ENCODE measurements around the gene ANKRD1.
"Not testable (repeated sequence)": the region's sequence is repeated elsewhere in the genome, so short reads cannot be mapped to it uniquely, and the experiment has no call there.

Gene ANKRD1

DNA sequence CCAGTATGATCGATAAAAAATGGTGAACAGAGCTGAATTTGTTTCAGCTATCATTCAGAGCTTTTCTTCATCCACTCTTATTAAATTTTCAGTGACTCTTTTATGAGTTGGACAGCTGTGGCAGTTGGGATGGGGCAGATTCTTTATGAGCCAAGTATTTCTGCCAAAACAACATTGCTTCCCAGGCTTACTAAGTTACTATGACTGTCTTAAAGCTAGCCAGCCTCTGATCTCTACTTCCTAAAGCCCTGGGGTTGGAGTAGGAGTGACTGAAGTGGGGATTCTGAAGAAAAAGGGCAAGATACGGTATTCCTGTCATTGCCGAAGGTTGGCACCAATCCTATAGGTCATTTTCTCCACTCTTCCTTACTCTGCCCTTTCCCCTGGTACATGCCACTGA, 36.5 kb downstream of the ANKRD1 start:
- H3K36me3 ChIP-seq (ENCODE audit: insufficient read depth, low read length), result peaks cover 69% of the 10 kb centered on the region
- H3K4me2 ChIP-seq (ENCODE audit: insufficient read depth, low read length), result no peak overlapping the region
- ATAC-seq (ENCODE audit: insufficient read depth, low read depth), result no peak
- no peaks in the 10 kb centered on the region for H3K79me2 ChIP-seq (ENCODE audit: insufficient read depth, low read length)
- H3K27ac ChIP-seq (ENCODE audit: low read length), result no peak overlapping the region
- peaks cover 8% of the 10 kb centered on the region; the same call in 1 of the 2 replicates for H3K4me1 ChIP-seq (ENCODE audit: insufficient read depth, low read length)
- no peaks in the 10 kb centered on the region for H3K27me3 ChIP-seq (ENCODE audit: insufficient read depth, low read length, poor library complexity)
- H3K9ac ChIP-seq (ENCODE audit: low read depth, low read length), result no peak overlapping the region
- no peak for DNase-seq
- no peak for TF ChIP-seq EZH2 (IDR thresholded peaks at IDR 0.05; ENCODE audit: borderline replicate concordance, low read depth, low read length, severe bottlenecking)
- TF ChIP-seq, protein P1, sequence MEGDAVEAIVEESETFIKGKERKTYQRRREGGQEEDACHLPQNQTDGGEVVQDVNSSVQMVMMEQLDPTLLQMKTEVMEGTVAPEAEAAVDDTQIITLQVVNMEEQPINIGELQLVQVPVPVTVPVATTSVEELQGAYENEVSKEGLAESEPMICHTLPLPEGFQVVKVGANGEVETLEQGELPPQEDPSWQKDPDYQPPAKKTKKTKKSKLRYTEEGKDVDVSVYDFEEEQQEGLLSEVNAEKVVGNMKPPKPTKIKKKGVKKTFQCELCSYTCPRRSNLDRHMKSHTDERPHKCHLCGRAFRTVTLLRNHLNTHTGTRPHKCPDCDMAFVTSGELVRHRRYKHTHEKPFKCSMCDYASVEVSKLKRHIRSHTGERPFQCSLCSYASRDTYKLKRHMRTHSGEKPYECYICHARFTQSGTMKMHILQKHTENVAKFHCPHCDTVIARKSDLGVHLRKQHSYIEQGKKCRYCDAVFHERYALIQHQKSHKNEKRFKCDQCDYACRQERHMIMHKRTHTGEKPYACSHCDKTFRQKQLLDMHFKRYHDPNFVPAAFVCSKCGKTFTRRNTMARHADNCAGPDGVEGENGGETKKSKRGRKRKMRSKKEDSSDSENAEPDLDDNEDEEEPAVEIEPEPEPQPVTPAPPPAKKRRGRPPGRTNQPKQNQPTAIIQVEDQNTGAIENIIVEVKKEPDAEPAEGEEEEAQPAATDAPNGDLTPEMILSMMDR (IDR thresholded peaks at IDR 0.05; ENCODE audit: borderline replicate concordance, extremely low read depth, low read length, poor library complexity, severe bottlenecking), result no peak
- no peak overlapping the region for H3K4me3 ChIP-seq (ENCODE audit: low read depth in 1 of 2, low read length in 2 of 2)
- no peaks in the 10 kb centered on the region for H4K20me1 ChIP-seq (ENCODE audit: insufficient read depth, low read length)
- no peaks in the 10 kb centered on the region for H3K9me3 ChIP-seq (ENCODE audit: insufficient read depth, low read length, severe bottlenecking)
- no peak overlapping the region for H2AFZ ChIP-seq (ENCODE audit: low read depth, low read length)

DNA sequence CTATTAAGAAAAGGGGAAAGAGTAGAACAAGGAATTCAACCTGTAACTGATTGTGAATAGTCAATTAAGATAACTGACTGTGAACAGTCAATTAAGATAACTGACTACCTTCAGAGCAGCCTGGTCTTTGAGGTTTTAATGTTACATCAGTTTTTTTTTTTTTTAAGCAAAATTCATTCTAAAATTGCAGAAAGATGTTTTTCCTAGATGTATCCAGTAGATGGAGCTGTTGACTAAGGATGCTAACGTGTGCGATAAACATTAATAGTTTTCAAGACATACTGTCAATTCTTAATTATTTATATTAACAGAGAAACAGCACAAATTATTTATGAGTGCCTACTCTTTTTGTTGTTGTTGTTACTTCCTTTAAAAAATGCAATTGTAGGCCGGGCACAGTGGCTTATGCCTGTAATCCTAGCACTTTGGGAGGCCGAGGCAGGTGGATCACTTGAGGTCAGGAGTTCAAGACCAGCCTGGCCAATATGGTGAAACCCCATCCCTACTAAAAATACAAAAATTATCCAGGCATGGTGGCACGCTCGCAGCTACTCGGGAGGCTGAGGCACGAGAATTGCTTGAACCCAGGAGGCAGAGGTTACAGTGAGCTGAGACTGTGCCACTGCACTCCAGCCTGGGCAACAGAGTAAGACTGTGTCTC, 40.7 kb downstream of the ANKRD1 start:
- H3K79me2 ChIP-seq (ENCODE audit: insufficient read depth, low read length); H3K9ac ChIP-seq (ENCODE audit: low read depth, low read length); H3K9me3 ChIP-seq (ENCODE audit: insufficient read depth, low read length, severe bottlenecking); H3K27me3 ChIP-seq (ENCODE audit: insufficient read depth, low read length, poor library complexity); DNase-seq; H3K4me1 ChIP-seq (ENCODE audit: insufficient read depth, low read length); H3K4me3 ChIP-seq (ENCODE audit: low read depth in 1 of 2, low read length in 2 of 2); H3K4me2 ChIP-seq (ENCODE audit: insufficient read depth, low read length); H2AFZ ChIP-seq (ENCODE audit: low read depth, low read length); H4K20me1 ChIP-seq (ENCODE audit: insufficient read depth, low read length): not testable (repeated sequence)
- Histone ChIP-seq H3K27ac (ENCODE audit: low read length) (peak overlapping the region; percentile 25; the same call in 1 of the 2 replicates), H3K36me3 (ENCODE audit: insufficient read depth, low read length) (peaks cover 72% of the 10 kb centered on the region)
- peak; percentile 39; the same call in 2 of the 3 replicates for ATAC-seq (ENCODE audit: insufficient read depth, low read depth)
- TF ChIP-seq, protein P1 (IDR thresholded peaks at IDR 0.05; ENCODE audit: borderline replicate concordance, extremely low read depth, low read length, poor library complexity, severe bottlenecking), result peak; percentile 82

DNA sequence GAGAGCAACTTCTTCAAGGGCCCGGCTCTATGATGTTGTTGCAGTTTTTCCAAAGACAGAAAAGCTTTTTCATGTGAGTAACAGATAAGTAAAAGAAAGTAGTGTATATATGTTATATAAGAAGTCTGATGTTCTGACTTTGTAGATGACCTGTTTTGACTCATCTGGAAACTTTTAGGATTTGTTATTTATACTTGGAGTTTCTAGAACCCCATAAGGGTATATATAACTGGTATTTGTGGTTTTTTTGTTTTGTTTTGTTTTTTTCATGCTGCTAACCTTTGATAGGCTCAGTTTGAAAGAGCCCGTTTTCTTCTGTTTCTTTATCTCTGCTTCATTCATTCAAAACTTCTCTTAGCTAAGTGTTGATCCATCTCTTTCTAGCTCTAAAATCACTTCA, 41.8 kb downstream of the ANKRD1 start:
- no peaks in the 10 kb centered on the region for H3K9me3 ChIP-seq (ENCODE audit: insufficient read depth, low read length, severe bottlenecking)
- H3K4me3 ChIP-seq (ENCODE audit: low read depth in 1 of 2, low read length in 2 of 2), result no peak overlapping the region
- peaks cover 9% of the 10 kb centered on the region for H3K79me2 ChIP-seq (ENCODE audit: insufficient read depth, low read length)
- H3K36me3 ChIP-seq (ENCODE audit: insufficient read depth, low read length), result peaks cover 64% of the 10 kb centered on the region
- H3K27ac ChIP-seq (ENCODE audit: low read length), result no peak overlapping the region
- no peaks in the 10 kb centered on the region for H4K20me1 ChIP-seq (ENCODE audit: insufficient read depth, low read length)
- H3K9ac ChIP-seq (ENCODE audit: low read depth, low read length), result no peak overlapping the region
- H3K4me2 ChIP-seq (ENCODE audit: insufficient read depth, low read length), result no peak overlapping the region
- H3K27me3 ChIP-seq (ENCODE audit: insufficient read depth, low read length, poor library complexity), result no peaks in the 10 kb centered on the region
- ATAC-seq (ENCODE audit: insufficient read depth, low read depth), result no peak
- DNase-seq, result no peak
- H2AFZ ChIP-seq (ENCODE audit: low read depth, low read length), result no peak overlapping the region
- no peak for TF ChIP-seq EZH2 (IDR thresholded peaks at IDR 0.05; ENCODE audit: borderline replicate concordance, low read depth, low read length, severe bottlenecking)
- TF ChIP-seq, protein P1 (IDR thresholded peaks at IDR 0.05; ENCODE audit: borderline replicate concordance, extremely low read depth, low read length, poor library complexity, severe bottlenecking), result no peak
- H3K4me1 ChIP-seq (ENCODE audit: insufficient read depth, low read length), result peaks cover 15% of the 10 kb centered on the region
